HepG2 (cell line): Measurements from ENCODE around the gene TBC1D14. TPM values are rescaled to one million over a fixed set of nuclear protein-coding genes. Genes with fewer than 3 reads are reported as not detected.

Experiments used
- ATAC-seq: fragments of 200-7000 bp; cut with Tn5 transposase; 3 replicates; pipeline ENCODE4 v1.9.1; 2020; ENCODE audit warnings: mild to moderate bottlenecking, moderate library complexity
- BruUV-seq: library from RNA; stranded (reverse); fragments of 400-500 nt; replicated peaks from 2 replicates; lab custom pipeline; 2021; lab: Mats Ljungman, UMichigan
- CTCF ChIA-PET: fragments of 300-600 bp; formaldehyde crosslinking; extraction: SDS; loops from one replicate; lab custom pipeline; 2021; ENCODE audit warnings: low total read pairs, inconsistent platforms, low intra/inter-chr PET ratio; lab: Yijun Ruan, JAX
- POLR2A ChIA-PET: fragments of 350-600 bp; sonication (Branson Sonifier 250); formaldehyde crosslinking; loops from one replicate; lab custom pipeline; 2020; ENCODE audit warnings: antibody characterized with exemption, inconsistent platforms; lab: Yijun Ruan, JAX
- DNase-seq: peaks from one replicate; pipeline ENCODE4 v3.0.0-alpha.2; 2015; ENCODE audit warnings: low spot score
- FAIRE-seq: peaks from 3 replicates; lab custom pipeline; 2011; peaks lifted over from hg19 to GRCh38; lab: Jason Lieb, UNC
- H2AFZ ChIP-seq: one replicate; pipeline ENCODE4 v1.6.1; 2011; ENCODE audit warnings: low read length, inconsistent platforms
- H3K27ac ChIP-seq: fragments of 300-600 bp; 3 replicates; pipeline ENCODE4 v1.8.0; 2011; ENCODE audit warnings: mixed run types, mild to moderate bottlenecking, mixed read lengths, low read length, inconsistent platforms; ENCODE audit not compliant: insufficient read depth; ENCODE audit errors: extremely low read length
- H3K27me3 ChIP-seq, 2 experiments: fragments of 200-600 bp in 1 of 2; 2 replicates in 1 of 2; 3 replicates in 1 of 2; pipeline versions ENCODE4 v1.6.0 to v1.8.0; 2011; ENCODE audit warnings: low read length in 2 of 2, mild to moderate bottlenecking in 2 of 2, moderate library complexity in 2 of 2, inconsistent platforms in 1 of 2; ENCODE audit not compliant: insufficient read depth in 2 of 2, control insufficient read depth in 1 of 2
- H3K36me3 ChIP-seq, 2 experiments: fragments of 200-600 bp in 1 of 2; replicated peaks in 1 of 2; 2 replicates in 1 of 2; 3 replicates in 1 of 2; pipeline versions ENCODE4 v1.5.1 to v1.8.0; 2011; ENCODE audit warnings: low read length in 2 of 2, inconsistent platforms in 1 of 2; ENCODE audit not compliant: insufficient read depth in 2 of 2, control insufficient read depth in 1 of 2
- H3K4me1 ChIP-seq: 2 replicates; pipeline ENCODE4 v1.5.1; 2012; ENCODE audit warnings: low read length, inconsistent platforms; ENCODE audit not compliant: insufficient read depth
- H3K4me2 ChIP-seq: 2 replicates; pipeline ENCODE4 v1.6.0; 2011; ENCODE audit warnings: low read depth, low read length, inconsistent platforms
- H3K4me3 ChIP-seq, 3 experiments: fragments of 200-600 bp in 1 of 3; sonication (generic), shearing (Covaris generic) in 1 of 3; replicated peaks in 1 of 3; 2 replicates each; pipeline ENCODE4 v1.5.1; 2011 to 2016; ENCODE audit warnings: low read length in 3 of 3, inconsistent platforms in 2 of 3, low read depth in 2 of 3, mild to moderate bottlenecking in 2 of 3, control low read depth in 1 of 3, mixed read lengths in 1 of 3; ENCODE audit not compliant: insufficient read depth in 1 of 3
- H3K79me2 ChIP-seq: one replicate; pipeline ENCODE4 v1.6.1; 2011; ENCODE audit warnings: low read length, inconsistent platforms; ENCODE audit not compliant: insufficient read depth
- H3K9ac ChIP-seq: 2 replicates; pipeline ENCODE4 v1.6.0; 2011; ENCODE audit warnings: mild to moderate bottlenecking, low read depth, low read length, inconsistent platforms; ENCODE audit not compliant: insufficient read depth
- H3K9me3 ChIP-seq: 2 replicates; pipeline ENCODE4 v1.5.1; 2012; ENCODE audit warnings: mild to moderate bottlenecking, low read length
- H4K20me1 ChIP-seq: 2 replicates; pipeline ENCODE4 v1.6.0; 2011; ENCODE audit warnings: inconsistent platforms, mild to moderate bottlenecking, low read length, moderate library complexity; ENCODE audit not compliant: insufficient read depth
- AKNA ChIP-seq: sonication (generic); formaldehyde crosslinking; IDR thresholded peaks from 2 replicates; pipeline ENCODE4 v1.4.0; 2020; ENCODE audit warnings: missing genetic modification reagents, borderline replicate concordance
- ATF3 ChIP-seq: sonication (generic); formaldehyde crosslinking; IDR thresholded peaks from 2 replicates; pipeline ENCODE4 v1.4.0; 2020; ENCODE audit warnings: missing genetic modification reagents
- ATF7 ChIP-seq, 2 experiments: fragments of 450-650 bp in 1 of 2; sonication (generic) in 1 of 2; formaldehyde crosslinking in 1 of 2; IDR thresholded peaks; 2 replicates each; pipeline versions ENCODE4 v1.4.0 to v1.6.1; 2016 to 2020; ENCODE audit warnings: antibody characterized with exemption in 1 of 2, mild to moderate bottlenecking in 1 of 2, missing genetic modification reagents in 1 of 2
- DNMT3B ChIP-seq: conservative IDR thresholded peaks from 2 replicates; pipeline ENCODE4 v1.6.1; 2016; ENCODE audit warnings: missing biosample characterization, control low read depth
- HNRNPH1 ChIP-seq: fragments of 200-400 bp; formaldehyde crosslinking; optimal IDR thresholded peaks from 2 replicates; pipeline ENCODE3; 2017; ENCODE audit warnings: mild to moderate bottlenecking, low read depth, low read length
- MNT ChIP-seq: fragments of 450-650 bp; IDR thresholded peaks from 2 replicates; pipeline ENCODE4 v1.6.1; 2016
- NPAS2 ChIP-seq: sonication (generic); formaldehyde crosslinking; IDR thresholded peaks from 2 replicates; pipeline ENCODE4 v1.8.0; 2022; ENCODE audit warnings: mild to moderate bottlenecking, missing genetic modification reagents, borderline replicate concordance
- PCBP2 ChIP-seq: fragments of 200-400 bp; formaldehyde crosslinking; optimal IDR thresholded peaks from 2 replicates; pipeline ENCODE3; 2018; ENCODE audit warnings: low read length, low read depth; ENCODE audit not compliant: poor library complexity, severe bottlenecking
- ZMAT3 ChIP-seq: sonication (generic); formaldehyde crosslinking; conservative IDR thresholded peaks from 2 replicates; pipeline ENCODE4 v1.7.0; 2021; ENCODE audit warnings: missing genetic modification reagents
- ZNF121 ChIP-seq: sonication (generic); formaldehyde crosslinking; IDR thresholded peaks from 2 replicates; pipeline ENCODE4 v1.5.0; 2020; ENCODE audit warnings: mild to moderate bottlenecking, missing genetic modification reagents
- ZNF510 ChIP-seq: sonication (generic); formaldehyde crosslinking; IDR thresholded peaks from 2 replicates; pipeline ENCODE4 v1.4.0; 2020; ENCODE audit warnings: low read depth, mild to moderate bottlenecking, missing genetic modification reagents
- ZNF569 ChIP-seq: sonication (generic); formaldehyde crosslinking; IDR thresholded peaks from 2 replicates; pipeline ENCODE4 v1.5.0; 2020; ENCODE audit warnings: mild to moderate bottlenecking, missing genetic modification reagents, moderate library complexity, borderline replicate concordance
- ZNF75D ChIP-seq: sonication (generic); formaldehyde crosslinking; IDR thresholded peaks from 2 replicates; pipeline ENCODE4 v1.8.1; 2023; ENCODE audit warnings: missing genetic modification reagents, mild to moderate bottlenecking, borderline replicate concordance
- ZNF800 ChIP-seq: sonication (generic); formaldehyde crosslinking; IDR thresholded peaks from 2 replicates; pipeline ENCODE4 v1.4.0; 2020; ENCODE audit warnings: missing genetic modification reagents
- WGBS: methylation state at CpG from one replicate; pipeline ENCODE4 v1.1.6; 2017; ENCODE audit warnings: low lambda C conversion rate; 5-methylcytosine and 5-hydroxymethylcytosine counted together
- in situ Hi-C: cut with HindIII; loops from 2 replicates; pipeline ENCODE4 v1.10.0; 2017; ENCODE audit warnings: low pct_unique_long_range_greater_than_20kb; ENCODE audit not compliant: extremely low pct_ligation_motif_present
- intact Hi-C: fragments of 100-400 bp; cut with micrococcal nuclease; formaldehyde crosslinking; loops from one replicate; pipeline ENCODE4 v1.10.0; 2022; ENCODE audit not compliant: unreplicated experiment
- polyA plus RNA-seq, 8 experiments: library from polyadenylated mRNA; depleted of rRNA in 3 of 8; stranded (reverse) in 7 of 8; unstranded in 1 of 8; fragments of >200 nt; fragmentation: Illumina TruSeq in 4 of 8; extraction: Trizol in 4 of 8; gene quantifications; 2 replicates each; pipeline versions ENCODE4 v1.2.1 to v1.2.3, GENCODE V29; 2011 to 2016; ENCODE audit warnings: low read depth in 4 of 8, missing spikeins in 1 of 8, mixed read lengths in 1 of 8; ENCODE audit not compliant: insufficient read depth in 1 of 8
- total RNA-seq, 5 experiments: library from RNA; depleted of rRNA; stranded (reverse); fragments of >200 nt; fragmentation: Illumina TruSeq; extraction: Trizol; gene quantifications; 2 replicates each; pipeline ENCODE4 v1.2.3, GENCODE V29; 2016; ENCODE audit warnings: low read depth in 1 of 5

The TBC1D14 gene
- total and polyA plus RNA-seq, 2 of the 13 experiments (the other 11 are each of a cell fraction or from before 2014, with no cell fraction given), result 29.5 to 46.5 TPM

GRCh38 chr4:7054106-7054880, 144.7 kb downstream of the TBC1D14 start:
- no peaks in the 10 kb centered on the region for H3K4me1 ChIP-seq
- H2AFZ ChIP-seq, result no peak overlapping the region
- peaks cover 4% of the 10 kb centered on the region for H3K79me2 ChIP-seq
- intact Hi-C loops (no loop called here), in situ Hi-C loops (no loop called here)
- H3K27me3 ChIP-seq, result no peaks in the 10 kb centered on the region
- no peaks in the 10 kb centered on the region for H3K9me3 ChIP-seq
- POLR2A ChIA-PET, result interaction anchor here (1.8 kb wide), 1 partner anchor 13 kb away, joined by 9 read pairs; the partner anchor contains the start of gene GRPEL1
- no peak overlapping the region for H3K4me2 ChIP-seq
- no TSS peak for BruUV-seq
- 96% methylated on average over 52 of the region's 52 CpGs for WGBS
- no peak overlapping the region for H3K4me3 ChIP-seq
- DNase-seq, result no peak
- peaks cover 11 to 45% of the 10 kb centered on the region in 2 experiments; a peak in 4 of 5 replicates for H3K36me3 ChIP-seq
- no peak overlapping the region for H3K9ac ChIP-seq
- ATAC-seq, result no peak
- no peak overlapping the region for H3K27ac ChIP-seq
- no peak for FAIRE-seq
- 0 out of 2 replicates have a peak, but pooled peaks cover 4% of the 10 kb centered on the region for H4K20me1 ChIP-seq
- CTCF ChIA-PET, result no interaction called here
- TF ChIP-seq HNRNPH1 (no peak), ZNF510 (CRISPR knock-in tag) (no peak), NPAS2 (CRISPR knock-in tag) (no peak), DNMT3B (CRISPR knock-in tag) (no peak), AKNA (CRISPR knock-in tag) (no peak), ZNF75D (CRISPR knock-in tag) (no peak), ZNF800 (CRISPR knock-in tag) (no peak), ZMAT3 (no peak), PCBP2 (no peak), MNT (no peak), ZNF569 (no peak), ZNF121 (no peak), ATF3 (CRISPR knock-in tag) (no peak), ATF7 (IDR thresholded peaks at IDR 0.05) (no peak), ATF7 (CRISPR knock-in tag; IDR thresholded peaks at IDR 0.05) (no peak)
